SIG-M5 (cell line): ENCODE data around the gene SDS.

Experiments used
- DNase-seq: peaks from one replicate; lab custom pipeline; 2025; lab: John Stamatoyannopoulos, UW

Gene SDS, protein sequence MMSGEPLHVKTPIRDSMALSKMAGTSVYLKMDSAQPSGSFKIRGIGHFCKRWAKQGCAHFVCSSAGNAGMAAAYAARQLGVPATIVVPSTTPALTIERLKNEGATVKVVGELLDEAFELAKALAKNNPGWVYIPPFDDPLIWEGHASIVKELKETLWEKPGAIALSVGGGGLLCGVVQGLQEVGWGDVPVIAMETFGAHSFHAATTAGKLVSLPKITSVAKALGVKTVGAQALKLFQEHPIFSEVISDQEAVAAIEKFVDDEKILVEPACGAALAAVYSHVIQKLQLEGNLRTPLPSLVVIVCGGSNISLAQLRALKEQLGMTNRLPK

GRCh38 chr12:113403435-113404415 lies at the start of gene SDS:
Gene SDS (minus strand): TSS chr12:113403887. CDS start chr12:113399708, 4,179 bp downstream.
- DNase-seq, result no peak

GRCh38 chr12:113453330-113453729 lies 49.6 kb upstream of the SDS start:
- DNase-seq, result no peak

DNA sequence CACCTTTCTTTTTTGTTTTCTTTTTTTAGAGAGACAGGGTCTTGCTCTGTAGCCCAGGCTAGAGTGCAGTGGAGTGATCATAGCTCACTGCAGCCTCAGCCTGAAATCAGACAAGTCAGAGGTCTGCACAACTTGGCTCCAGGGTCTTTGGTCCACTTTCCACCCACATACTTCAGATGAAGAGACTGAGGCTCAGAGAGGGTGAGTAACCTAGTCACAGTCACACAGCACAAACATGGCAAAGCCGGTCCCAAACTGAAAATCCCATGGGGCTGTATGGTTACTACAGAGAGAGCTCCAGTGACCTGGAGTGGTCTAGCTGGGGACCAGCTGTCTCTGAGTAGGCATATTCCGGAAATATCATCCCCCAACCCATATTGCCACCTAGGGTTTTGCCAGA lies 48.8 kb upstream of the SDS start:
- DNase-seq, result no peak

GRCh38 chr12:113449839-113450238 lies 46.2 kb upstream of the SDS start:
- no peak for DNase-seq

DNA sequence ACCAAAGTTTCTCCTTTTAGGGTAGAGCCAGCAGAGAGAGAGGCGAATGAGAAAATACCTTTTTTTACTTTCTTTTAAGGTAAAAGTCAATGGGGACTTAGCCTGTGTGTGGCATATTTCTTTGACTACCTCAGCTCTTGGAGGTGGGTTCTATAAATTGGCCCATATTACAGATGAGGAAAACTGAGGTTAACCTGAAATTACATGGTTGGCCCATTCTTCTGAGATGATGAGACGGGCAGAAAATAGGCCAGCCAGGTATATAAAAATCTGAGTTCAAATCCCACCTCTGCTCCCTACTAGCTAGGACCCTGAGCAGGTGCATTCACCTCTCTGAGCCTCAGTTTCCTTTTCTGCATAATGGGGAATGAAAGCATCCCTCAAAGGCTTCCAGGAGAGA lies 45.6 kb upstream of the SDS start:
- DNase-seq, result no peak

- DNase-seq, result no peak
These were observed 45.2 kb upstream of the SDS start for GRCh38 chr12:113448873-113449272.

- peak; percentile 61 for DNase-seq
These were observed 42.0 kb upstream of the SDS start for GRCh38 chr12:113445544-113446171.

DNA sequence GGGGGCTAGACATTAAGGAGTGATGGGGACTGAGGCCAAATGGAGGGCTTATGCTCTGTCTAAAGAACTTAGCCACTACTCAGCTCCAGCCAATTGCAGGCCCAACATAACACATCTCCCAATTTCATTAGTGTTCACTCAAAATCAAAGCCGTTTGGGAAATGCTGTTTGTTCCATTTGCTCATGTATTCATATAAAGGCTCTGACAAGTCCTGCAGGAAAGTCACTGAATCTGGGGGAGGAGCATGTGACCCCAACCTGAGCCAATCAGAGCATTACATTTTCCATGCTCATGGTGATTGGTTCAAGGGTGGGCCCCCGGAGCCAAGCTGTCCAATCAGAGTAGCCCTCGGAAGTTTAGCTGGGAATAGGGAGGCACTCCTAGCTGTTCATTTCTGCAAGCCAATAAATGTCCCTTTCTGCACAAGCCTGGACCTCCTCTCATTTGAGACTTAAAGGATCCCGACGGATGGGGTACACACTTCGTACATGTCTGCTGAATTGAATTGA lies 39.4 kb upstream of the SDS start:
- DNase-seq, result no peak

GRCh38 chr12:113440947-113441782 lies 37.5 kb upstream of the SDS start:
- no peak for DNase-seq

DNA sequence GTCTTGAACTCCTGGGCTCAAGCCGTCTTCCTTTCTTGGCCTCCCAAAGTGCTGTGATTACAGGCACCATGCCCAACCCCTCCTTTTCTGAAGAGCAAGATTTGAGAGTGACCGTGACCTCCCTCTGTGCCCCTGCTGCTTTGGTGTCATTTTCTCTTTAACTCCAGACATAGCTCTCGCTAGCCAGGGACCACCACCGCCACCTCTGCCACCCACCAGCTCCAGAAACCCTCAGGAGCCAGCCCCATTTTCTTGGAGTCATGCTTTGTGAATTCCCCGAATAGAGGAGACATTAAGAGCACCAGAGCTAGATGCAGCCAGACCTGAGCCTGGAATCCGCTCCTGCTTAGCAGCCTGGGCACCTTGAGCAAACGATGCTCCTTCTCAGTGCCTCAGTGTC lies 36.6 kb upstream of the SDS start:
- DNase-seq, result no peak

- DNase-seq, result no peak
These were observed 35.9 kb upstream of the SDS start for GRCh38 chr12:113439606-113440030.

DNA sequence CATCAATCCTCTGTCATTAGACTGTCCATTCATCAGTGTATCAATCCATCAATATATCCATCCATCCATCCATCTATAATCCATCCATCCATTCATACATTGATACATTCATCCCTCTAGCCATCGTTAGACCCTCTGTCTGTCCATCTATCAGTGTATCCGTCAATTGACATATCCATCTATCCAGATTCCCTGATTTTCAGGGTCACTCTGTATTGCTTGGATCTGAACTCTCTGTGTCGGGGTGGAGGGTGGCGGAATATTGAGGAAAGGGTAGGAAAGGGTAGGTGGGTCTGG lies 35.6 kb upstream of the SDS start:
- no peak for DNase-seq

GRCh38 chr12:113438523-113439300 lies 35.0 kb upstream of the SDS start:
- no peak for DNase-seq

DNA sequence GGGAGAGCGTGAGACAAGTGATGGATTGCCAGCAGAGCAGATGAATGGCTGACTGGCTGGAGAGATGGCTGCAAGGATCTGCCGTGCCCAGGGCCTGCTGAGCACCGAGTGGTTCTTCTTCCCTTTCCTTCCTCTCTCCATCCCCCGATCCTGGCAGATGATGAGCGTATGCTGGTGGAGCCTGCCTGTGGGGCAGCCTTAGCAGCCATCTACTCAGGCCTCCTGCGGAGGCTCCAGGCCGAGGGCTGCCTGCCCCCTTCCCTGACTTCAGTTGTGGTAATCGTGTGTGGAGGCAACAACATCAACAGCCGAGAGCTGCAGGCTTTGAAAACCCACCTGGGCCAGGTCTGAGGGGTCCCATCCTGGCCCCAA lies 34.0 kb upstream of the SDS start:
- DNase-seq, result no peak

GRCh38 chr12:113436993-113437728 lies 33.5 kb upstream of the SDS start:
- no peak for DNase-seq

- no peak for DNase-seq
These were observed 32.9 kb upstream of the SDS start for GRCh38 chr12:113436586-113436985.

DNA sequence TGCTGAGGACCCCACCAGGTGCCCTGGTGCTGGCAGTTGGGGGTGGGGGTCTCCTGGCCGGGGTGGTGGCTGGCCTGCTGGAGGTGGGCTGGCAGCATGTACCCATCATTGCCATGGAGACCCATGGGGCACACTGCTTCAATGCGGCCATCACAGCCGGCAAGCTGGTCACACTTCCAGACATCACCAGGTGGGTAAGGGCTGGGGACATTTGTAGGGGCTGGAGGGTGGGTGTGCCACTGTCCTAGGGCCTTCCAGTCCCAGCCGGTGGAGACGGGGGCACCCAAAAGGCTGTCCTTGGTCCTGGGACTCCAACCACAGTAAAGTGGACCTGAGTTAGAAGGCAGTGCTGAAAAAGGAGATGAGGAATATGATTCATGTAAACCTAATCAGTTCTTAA lies 31.7 kb upstream of the SDS start:
- no peak for DNase-seq

- DNase-seq, result no peak
These were observed 29.3 kb upstream of the SDS start for GRCh38 chr12:113432986-113433385.

GRCh38 chr12:113428482-113428881 lies 24.8 kb upstream of the SDS start:
- DNase-seq, result no peak

GRCh38 chr12:113427882-113428281 lies 24.2 kb upstream of the SDS start:
- no peak for DNase-seq
